HG02973 (cell line): ENCODE results near the gene SPIRE1.
"Not testable (repeated sequence)": the region's sequence is repeated elsewhere in the genome, so short reads cannot be mapped to it uniquely, and the experiment has no call there.

Experiments
- ATAC-seq: cut with Tn5 transposase; IDR thresholded peaks from one replicate; pipeline ENCODE4 v1.9.1; 2021; ENCODE audit warnings: moderate library complexity; ENCODE audit not compliant: unreplicated experiment

The SPIRE1 gene

DNA sequence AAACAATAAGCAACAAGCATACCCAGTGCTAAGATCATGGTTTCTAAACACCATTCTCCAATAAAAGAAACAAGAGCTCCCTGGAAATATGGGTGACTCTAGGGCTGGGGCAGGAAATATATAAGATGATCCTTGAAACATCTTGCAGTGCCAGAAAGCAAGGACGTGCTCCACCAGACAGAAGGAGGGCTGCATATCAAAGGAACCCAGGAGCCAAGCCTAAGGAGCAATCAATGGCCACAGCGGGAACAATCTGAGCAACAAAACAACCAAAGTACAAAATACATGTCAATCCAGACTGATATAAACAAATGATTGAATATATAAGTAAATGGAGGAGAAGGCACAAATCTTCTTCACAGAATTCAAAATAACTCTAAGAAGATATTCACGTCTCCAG is 10.1 kb downstream of the SPIRE1 start:
- ATAC-seq = no peak

DNA sequence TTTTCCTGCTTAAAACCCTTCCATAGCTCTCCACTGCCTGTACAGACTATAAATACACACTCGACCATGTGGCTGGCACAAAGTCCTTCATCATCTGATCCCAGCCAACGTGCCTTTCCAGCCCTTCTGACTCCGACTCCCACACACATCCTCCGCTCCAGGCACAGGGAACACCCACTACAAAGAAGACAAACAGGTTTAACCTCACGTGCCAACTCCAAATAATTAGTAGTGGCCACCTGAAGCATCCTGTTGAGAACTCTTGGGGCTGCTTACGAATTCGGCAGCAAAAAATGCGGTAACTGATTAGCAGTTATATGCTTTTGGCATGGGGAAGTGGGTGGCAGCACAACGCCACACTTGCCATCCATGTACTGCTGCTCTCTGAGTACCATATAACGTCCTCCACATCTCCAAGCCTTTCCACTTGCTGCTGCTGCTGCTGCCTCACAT is 12.1 kb downstream of the SPIRE1 start:
- ATAC-seq = no peak

DNA sequence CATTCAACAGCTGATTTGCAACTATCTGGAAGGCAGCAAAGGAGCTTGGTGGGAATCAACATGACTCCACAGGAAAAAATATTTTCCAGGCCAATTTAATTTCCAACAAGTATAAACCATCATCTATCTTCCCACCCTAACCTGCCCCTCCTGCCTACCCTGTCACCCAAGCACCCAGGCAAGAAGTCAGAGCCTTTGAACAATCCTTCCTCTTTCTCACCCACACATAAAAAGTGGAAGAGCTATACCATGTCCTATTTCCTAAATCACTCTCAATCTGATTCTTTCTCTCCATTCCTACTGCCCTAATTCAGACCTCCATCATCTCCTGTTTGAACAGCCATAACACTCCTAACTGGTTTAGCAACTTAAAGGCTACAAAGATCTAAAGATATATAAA is 12.7 kb downstream of the SPIRE1 start:
- ATAC-seq = no peak

DNA sequence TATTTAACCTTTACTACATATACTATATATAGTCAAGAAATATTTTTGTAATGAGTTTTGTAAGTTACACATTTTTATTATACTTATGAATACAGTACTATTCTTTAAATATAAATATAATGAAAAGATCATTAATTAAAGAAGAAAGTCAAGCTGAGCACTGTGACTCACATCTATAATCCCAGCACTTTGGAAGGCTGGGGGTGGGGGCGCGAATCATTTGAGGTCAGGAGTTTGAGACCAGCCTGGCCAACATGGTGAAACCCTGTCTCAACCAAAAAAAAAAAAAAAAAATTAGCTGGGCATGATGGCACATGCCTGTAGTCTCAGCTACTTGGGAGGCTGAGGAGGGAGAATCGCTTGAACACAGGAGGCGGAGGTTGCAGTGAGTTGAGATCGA is 14.2 kb downstream of the SPIRE1 start:
- ATAC-seq = not testable (repeated sequence)

DNA sequence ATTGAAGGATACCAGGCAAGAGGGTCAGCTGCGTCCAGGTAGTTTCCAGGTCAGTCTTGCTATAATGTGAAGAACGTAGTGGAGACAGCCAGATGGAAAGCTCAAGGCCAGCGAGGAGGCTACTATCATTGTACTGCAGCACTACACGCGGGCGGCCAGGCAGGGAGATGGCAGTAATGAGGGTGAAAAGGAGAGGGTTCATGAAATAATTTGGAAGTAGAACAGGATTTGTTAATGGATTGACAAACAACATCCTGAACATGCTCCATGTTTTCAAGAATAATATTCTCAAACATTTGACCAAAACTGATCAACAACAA is 17.1 kb downstream of the SPIRE1 start:
- no peak for ATAC-seq

DNA sequence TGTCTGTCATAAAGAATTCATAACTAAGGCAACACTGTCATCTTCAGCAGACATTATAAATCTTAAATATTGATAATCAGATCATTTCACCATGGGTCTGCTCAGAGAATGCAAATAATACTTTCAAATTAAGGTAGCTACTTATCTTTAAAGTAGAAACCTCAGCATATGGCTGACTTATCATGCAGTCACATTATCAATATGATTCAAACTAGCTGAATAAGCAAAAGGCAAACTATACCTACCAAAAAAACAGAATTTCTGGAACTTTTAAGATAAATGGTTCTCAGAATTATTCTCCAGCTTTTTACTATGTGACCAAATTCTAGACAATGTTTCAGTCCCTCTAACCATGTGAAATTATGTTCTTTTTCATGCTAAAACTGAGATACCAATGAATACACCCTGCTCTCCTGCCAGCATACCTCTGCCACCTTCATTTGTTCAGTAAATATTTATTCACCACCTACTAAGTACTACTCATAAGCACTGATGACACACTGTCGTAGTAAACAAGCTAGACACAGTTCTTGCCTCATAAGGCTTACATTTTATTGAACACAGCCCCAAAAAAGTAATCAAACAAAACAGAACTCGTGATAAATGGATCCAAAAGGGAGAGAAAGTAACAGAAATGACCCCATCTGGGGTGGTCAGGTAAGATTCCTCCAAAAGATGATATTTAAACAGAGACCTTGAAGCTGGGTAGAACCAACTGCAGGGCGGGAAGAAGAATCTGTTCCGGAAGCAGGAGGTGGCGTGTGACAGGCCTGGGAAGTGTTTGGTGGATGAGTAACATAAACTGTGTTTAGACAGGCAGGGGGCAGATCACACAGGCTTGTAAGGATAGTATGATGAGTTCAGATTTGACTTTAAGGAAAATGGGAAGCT is 17.7 kb downstream of the SPIRE1 start:
- ATAC-seq = no peak

DNA sequence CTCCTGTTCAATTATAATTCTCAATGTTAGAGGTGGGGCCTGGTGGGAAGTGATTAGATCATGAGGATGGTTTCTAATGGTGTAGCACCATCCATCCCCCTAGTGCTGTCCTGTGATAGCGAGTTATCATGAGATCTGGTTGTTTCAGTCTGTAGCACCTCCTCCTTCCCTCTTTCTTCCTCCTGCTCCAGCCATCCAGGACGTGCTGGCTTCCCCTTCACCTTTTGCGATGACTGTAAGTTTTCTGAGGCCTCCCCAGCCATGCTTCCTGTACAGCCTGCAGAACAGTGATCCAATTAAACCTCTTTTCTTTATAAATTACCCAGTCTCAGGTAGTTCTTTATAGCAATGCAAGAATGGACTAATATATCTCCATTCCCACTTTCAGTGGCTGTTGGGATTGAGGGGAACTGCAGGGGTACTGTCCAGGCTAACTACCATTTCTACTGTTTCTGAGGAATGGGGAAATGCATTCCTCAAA is 19.2 kb downstream of the SPIRE1 start:
- ATAC-seq = no peak

DNA sequence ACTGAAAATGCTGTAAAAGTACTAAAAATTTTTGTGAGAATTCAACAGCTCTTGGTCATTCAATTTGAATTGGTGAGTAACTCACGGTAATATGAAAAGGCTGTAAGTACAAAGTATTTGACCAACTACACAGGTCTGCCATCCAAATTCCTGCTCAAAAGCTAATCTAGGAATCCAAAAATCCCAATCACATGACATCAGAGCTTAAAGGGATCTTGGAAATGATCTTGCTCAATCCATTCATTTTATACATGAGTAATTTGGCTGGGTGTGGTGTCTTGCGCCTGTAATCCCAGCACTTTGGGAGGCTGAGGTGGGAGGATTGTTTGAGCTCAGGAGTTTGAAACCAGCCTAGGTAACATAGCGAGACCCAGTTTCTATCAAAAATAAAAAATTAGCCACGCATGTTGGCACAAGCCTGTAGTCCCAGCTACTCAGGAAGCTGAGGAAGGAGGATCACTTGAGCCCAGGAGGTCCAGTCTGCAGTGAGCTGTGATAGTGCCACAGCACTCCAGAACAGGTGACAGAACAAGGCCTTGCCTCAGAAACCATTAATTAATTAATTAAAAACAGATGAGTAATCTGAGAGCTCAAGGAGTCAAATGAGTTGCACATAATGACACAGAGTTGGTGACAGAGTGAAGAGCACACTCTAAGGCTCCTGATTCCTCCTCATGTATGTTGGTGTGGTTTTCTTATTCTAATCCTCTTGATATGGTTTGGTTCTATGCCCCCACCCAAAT is 19.8 kb downstream of the SPIRE1 start:
- no peak for ATAC-seq

DNA sequence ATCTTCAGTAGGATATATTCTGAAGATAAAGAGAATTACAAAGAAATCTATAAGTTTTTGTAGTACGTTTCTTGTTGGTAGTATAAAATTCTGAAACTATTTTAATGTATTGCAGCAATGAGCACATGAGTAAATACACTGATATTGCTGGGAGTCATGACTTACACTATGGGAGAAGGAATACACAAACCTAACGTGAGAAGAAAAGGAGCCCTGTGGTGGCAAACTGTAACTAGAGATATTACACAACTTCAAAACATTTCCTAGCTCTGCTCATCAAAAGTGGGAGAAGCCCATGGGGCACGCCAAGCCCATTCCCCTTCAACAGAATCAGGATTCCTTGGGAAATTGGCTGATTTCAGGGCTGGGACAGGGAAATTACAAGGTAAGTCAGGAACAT is 20.5 kb downstream of the SPIRE1 start:
- no peak for ATAC-seq

DNA sequence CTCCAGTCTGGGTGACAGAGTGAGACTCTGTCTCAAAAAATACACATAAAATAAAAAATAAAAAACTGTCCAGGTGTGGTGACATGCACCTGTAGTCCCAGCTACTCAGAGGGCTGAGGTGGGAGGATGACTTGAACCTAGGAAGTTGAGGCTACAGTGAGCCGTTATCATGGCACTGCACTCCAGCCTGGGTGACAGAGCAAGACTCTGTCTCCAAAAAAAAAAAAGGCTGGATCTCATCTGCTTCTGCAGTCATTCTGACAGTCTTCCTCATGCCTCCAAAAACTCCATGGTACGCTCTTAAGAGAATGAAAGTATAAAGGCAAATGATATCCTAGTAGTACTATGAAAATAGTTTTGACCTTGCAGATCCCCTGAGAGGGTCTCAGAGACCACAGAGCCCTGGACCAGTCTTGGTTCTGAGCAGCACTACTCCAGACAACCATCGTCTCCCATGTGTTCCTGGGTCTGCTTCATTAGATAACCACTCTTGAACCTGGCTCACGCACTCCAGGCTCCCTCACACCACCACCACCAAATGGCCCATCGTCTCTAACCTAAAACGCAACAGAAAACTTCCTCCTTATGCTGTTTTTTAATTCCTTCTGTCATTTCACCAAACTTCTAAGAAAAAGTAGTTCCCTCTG is 26.0 kb downstream of the SPIRE1 start:
- ATAC-seq = no peak

DNA sequence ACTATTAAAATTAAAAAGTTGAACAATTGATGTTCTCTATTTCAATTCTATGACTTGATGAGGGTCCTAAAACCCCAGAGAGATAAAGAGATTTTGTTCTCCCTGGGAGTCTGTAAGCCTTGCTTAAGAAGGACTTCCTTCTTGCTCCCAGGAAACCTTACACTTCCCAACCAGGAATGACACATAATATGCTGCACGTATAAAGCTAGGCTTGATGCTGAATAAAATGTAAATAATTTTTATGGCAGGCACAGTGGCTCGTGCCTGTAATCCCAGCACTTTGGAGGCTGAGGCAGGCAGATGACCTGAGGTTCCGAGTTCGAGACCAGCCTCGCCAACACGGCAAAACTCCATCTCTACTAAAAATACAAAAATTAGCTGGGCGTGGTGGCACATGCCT is 27.8 kb downstream of the SPIRE1 start:
- ATAC-seq = no peak

DNA sequence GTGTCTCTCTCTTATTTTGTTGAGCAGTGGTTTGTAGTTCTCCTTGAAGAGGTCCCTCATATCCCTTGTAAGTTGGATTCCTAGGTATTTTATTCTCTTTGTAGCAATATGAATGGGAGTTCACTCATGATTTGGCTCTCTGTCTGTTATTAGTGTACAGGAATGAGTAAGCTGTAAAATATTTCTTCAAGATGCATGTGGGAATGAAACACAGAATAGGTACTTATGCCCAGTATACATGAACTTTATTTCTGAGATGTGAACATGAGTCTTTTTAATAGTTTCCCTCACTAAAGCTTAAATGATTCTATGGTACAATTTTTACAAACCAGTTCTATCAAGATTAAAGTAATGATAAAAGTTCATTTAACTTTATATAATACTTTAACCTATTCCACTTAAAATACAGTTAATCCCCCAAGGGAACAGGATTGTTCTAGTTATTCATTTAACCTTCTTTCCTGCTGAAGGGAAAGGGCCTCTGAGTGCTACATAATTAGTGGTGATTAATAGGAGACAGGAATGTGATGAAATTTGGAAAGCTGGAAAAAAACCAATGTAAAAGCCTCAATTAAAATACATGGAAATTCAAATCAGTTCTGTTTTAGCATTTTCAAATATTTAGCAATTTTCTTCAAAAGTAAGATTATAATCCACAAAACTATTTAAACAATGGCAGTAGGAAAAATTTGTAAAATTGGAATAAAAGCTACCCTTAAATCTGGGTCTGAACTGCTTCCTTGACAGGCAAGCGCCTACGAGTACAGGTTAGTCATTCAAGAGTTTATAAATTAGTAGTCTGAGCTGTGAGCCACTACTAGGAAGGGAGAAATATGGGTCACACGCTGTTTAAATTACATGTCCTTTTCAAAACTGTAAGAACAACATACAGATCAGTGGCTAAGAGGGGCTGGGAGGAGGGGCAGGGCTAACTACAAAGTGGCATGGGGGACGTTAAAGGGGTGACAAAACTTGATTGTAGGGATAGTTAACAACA is 28.9 kb downstream of the SPIRE1 start:
- ATAC-seq = no peak

DNA sequence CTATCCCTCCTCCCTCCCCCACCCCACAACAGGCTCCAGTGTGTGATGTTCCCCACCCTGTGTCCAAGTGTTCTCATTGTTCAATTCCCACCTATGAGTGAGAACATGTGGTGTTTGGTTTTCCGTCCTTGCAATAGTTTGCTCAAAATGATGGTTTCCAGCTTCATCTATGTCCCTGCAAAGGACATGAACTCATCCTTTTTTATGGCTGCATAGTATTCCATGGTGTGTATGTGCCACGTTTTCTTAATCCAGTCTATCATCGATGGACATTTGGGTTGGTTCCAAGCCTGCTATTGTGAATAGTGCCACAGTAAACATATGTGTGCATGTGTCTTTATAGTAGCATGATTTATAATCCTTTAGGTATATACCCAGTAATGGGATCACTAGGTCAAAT is 30.7 kb downstream of the SPIRE1 start:
- ATAC-seq = not testable (repeated sequence)

DNA sequence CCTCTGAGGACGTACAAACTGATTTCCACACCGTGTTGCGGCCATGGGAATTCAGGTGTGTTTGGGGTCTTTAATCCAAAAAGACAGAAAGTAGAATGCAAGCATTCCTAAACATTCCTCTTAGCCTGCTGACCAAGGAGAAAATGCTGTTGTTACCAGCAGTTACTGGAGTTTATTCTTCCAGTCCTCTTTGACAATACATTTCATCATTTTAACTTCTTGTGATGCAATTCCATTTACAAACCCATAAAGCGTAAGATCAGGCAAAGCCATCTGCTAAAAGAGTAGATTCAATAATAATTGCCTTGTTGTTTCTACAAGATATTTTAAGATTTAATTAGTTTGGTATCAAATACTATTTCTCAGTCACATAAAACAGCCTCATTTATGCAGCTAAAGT is 32.7 kb downstream of the SPIRE1 start:
- no peak for ATAC-seq

DNA sequence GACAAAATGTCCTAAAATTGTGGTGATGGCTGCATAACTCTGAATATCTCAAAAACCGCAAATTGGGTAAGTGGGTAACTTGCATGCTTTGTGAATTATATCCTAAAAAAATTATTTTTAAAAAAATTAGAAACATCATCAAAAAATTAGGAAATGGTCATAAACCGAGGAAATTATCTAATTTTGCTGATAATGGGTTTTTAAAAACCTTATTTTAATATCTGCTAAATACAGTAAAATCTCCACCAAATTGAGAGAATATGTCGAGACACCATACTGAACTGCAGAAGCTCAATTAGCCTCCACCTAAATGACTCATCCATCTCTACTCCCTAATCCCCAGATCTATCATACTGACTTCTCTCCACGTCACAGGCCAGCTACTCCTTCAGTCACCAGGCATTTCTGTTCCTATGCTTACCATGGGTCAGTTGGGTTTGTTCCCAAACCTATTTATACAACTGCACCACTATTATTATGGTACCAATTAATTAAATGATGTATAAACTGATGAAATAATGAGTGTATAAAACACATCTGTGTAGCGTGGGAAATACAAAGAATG is 36.1 kb downstream of the SPIRE1 start:
- ATAC-seq = no peak

DNA sequence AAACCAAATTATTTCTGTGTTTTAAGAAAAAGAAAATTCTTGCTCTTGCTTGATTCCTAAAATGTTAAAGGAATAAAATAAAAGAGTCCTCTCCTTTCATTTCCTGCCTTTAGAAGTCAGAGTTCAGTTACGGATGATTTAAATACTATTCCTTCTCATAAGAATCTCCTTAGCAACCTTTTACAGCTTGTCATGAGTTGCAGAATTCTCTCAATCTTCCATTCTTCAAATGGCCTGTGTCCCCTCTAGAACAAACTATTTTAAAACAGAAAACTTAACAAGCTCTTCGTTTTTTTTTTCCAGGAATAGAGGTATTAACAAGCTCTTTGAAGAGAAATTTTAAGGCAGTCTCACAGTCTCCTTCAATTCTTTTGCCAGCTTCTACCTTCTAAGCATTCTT is 42.2 kb downstream of the SPIRE1 start:
- ATAC-seq = no peak

DNA sequence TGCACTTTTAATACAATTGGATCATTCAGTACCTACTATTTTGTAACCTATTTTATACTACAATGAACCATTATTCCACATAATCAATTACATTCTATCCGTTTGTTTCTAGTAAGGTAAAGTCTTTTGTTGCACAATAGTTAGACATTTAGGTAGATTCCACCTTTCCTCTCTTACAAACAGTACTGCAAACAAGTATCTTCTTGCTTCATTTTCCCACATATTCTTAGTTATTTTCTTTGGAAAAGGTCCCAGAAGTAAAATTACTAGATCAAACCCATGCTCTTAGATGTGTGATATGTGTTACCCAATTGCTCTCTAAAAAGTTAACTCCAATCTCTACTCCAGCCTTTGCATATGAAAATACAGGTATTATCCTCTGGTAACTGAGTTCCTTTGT is 49.6 kb downstream of the SPIRE1 start:
- no peak for ATAC-seq

DNA sequence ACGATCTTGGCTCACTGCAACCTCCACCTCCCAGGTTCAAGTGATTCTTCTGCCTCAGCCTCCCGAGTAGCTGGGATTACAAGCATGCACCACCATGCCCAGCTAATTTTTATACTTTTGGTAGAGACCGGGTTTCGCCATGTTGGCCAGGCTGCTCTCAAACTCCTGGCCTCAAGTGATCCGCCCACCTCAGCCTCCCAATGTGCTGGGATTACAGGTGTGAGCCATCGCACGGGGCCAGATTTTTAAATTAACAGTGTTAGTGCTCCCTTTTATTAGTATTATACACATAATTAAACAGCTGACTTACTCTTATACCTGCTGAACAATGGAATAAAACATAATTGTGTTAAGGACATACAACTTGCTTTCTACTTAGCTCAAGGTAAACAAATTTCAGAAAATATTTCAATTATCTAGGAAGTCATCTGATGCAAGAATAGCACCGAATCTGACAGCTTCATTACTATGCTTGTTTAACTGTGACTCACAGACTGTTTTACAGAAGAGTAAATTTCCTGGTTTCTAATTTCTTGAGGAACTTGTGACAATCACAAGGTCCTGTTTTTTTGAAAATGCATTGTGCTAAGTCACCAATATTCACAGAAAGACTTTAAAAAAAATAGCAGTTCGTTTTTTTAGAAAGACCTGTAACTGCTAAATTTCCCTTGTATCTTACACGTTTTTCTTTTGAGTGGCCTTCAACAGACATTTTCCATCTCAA is 51.2 kb downstream of the SPIRE1 start:
- no peak for ATAC-seq

DNA sequence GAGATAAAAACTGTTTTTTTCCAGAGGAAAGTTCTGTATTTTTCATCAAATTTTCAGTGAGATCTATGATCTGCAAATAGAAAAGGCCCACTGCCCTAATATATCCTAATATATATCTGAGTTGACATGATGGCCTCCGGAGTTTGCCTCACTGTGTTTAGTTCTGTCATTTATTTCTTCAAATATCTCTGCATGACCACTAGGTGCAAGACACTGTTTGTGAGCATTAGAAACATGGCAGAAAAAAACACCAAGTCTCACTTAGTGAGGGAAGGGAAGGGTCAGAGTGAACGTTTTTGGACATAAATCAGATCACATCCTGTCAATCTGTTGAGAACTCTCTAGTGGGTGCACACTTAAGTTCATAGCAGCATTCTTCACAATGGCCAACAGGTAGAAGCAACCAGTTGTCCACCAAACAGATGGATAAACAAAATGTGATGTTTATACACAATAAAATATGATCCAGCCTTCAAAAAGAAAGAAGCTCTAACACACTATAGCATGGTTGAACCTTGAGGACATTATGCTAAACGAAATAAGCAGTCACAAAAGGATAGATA is 53.4 kb downstream of the SPIRE1 start:
- ATAC-seq = no peak
